Hepatocyte (in vitro differentiated cells): ENCODE results near the gene AK5. TPM values are rescaled to one million over a fixed set of nuclear protein-coding genes. Genes with fewer than 3 reads are reported as not detected.

ENCODE experiments used
- DNase-seq: peaks from one replicate; pipeline ENCODE4 v3.0.0-alpha.2; 2016; ENCODE audit warnings: low spot score
- H2AFZ ChIP-seq: fragments of 200-600 bp; sonication (generic); 2 replicates; pipeline ENCODE4 v1.6.0; 2016; ENCODE audit warnings: antibody characterized with exemption, mild to moderate bottlenecking
- H3K27ac ChIP-seq: fragments of 200-600 bp; sonication (generic); 2 replicates; pipeline ENCODE4 v1.5.1; 2016; ENCODE audit warnings: mild to moderate bottlenecking
- H3K27me3 ChIP-seq: fragments of 200-600 bp; sonication (generic); 2 replicates; pipeline ENCODE4 v1.6.1; 2016
- H3K36me3 ChIP-seq: fragments of 200-600 bp; sonication (generic); replicated peaks from 2 replicates; pipeline ENCODE4 v1.5.1; 2016; ENCODE audit warnings: low read depth; ENCODE audit not compliant: insufficient read depth
- H3K4me1 ChIP-seq: fragments of 200-600 bp; sonication (generic); 2 replicates; pipeline ENCODE4 v1.5.1; 2016; ENCODE audit warnings: mild to moderate bottlenecking, moderate library complexity; ENCODE audit not compliant: insufficient read depth
- H3K4me2 ChIP-seq: fragments of 200-600 bp; sonication (generic); 2 replicates; pipeline ENCODE4 v1.6.0; 2016
- H3K4me3 ChIP-seq: fragments of 200-600 bp; sonication (generic); 2 replicates; pipeline ENCODE4 v1.5.1; 2016; ENCODE audit warnings: mild to moderate bottlenecking
- H3K79me2 ChIP-seq: fragments of 200-600 bp; sonication (generic); 2 replicates; pipeline ENCODE4 v1.6.0; 2017; ENCODE audit warnings: mild to moderate bottlenecking
- H3K9me2 ChIP-seq: fragments of 200-600 bp; sonication (generic); replicated peaks from 2 replicates; pipeline ENCODE4 v1.6.0; 2017; ENCODE audit warnings: mild to moderate bottlenecking; ENCODE audit not compliant: insufficient read depth
- H3K9me3 ChIP-seq: fragments of 200-600 bp; sonication (generic); 2 replicates; pipeline ENCODE4 v1.5.1; 2016; ENCODE audit warnings: low read depth, mild to moderate bottlenecking
- H4K20me1 ChIP-seq: fragments of 200-600 bp; sonication (generic); 2 replicates; pipeline ENCODE4 v1.6.0; 2016; ENCODE audit warnings: mild to moderate bottlenecking; ENCODE audit not compliant: insufficient read depth, poor library complexity, severe bottlenecking
- EZH2 ChIP-seq: fragments of 200-600 bp; sonication (generic); IDR thresholded peaks from 2 replicates; pipeline ENCODE4 v1.6.1; 2016; ENCODE audit warnings: antibody characterized with exemption, mild to moderate bottlenecking, borderline replicate concordance
- EZH2phosphoT487 ChIP-seq: fragments of 200-600 bp; sonication (generic); IDR thresholded peaks from one replicate; pipeline ENCODE4 v1.6.1; 2018; ENCODE audit warnings: antibody characterized with exemption, mild to moderate bottlenecking, low read depth, moderate library complexity; ENCODE audit not compliant: unreplicated experiment, severe bottlenecking
- WGBS: methylation state at CpG from one replicate; pipeline ENCODE4 v1.1.6; 2016; ENCODE audit warnings: low lambda C conversion rate; ENCODE audit errors: missing lambda C conversion rate; 5-methylcytosine and 5-hydroxymethylcytosine counted together
- polyA plus RNA-seq: library from polyadenylated mRNA; unstranded; fragments of >200 nt; fragmentation: Nextera tagmentation; extraction: Ambion mirVana; gene quantifications from 2 replicates; pipeline ENCODE4 v1.2.1, GENCODE V29; 2016
- total RNA-seq: library from RNA; depleted of rRNA; stranded (reverse); fragments of >200 nt; gene quantifications from 2 replicates; pipeline ENCODE4 v1.2.3, GENCODE V29; 2014
- TF ChIP-seq, protein P1 (sequence below): fragments of 200-600 bp; sonication (generic); IDR thresholded peaks from 2 replicates; pipeline ENCODE4 v1.5.1; 2016; ENCODE audit warnings: antibody characterized with exemption, mild to moderate bottlenecking; ENCODE audit not compliant: poor library complexity

The AK5 gene
- total and polyA plus RNA-seq, 2 experiments from 2014 or later: 0.05 TPM; not detected in 1

DNA sequence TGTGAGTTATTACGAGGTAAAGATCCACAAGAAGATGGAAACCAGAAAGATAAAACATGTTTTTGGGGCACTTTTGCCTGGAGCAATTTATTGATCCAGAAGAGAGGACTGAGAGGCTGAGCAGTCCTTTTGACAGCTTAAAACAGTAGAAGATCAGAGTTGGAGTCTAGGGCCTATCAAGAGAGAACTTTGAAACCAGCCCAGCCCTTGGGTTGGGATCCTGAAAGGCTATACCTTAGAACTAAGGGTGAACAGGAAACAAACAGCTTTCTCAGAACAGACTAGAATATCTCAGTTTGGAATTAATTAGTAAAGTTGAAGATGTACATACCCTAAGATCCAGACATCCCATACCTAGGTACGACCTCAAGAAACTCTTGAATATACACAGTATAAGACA lies 311.1 kb downstream of the AK5 start:
- no peak for DNase-seq
- no peaks in the 10 kb centered on the region for H3K36me3 ChIP-seq
- no peaks in the 10 kb centered on the region for H3K9me3 ChIP-seq
- TF ChIP-seq, protein P1, sequence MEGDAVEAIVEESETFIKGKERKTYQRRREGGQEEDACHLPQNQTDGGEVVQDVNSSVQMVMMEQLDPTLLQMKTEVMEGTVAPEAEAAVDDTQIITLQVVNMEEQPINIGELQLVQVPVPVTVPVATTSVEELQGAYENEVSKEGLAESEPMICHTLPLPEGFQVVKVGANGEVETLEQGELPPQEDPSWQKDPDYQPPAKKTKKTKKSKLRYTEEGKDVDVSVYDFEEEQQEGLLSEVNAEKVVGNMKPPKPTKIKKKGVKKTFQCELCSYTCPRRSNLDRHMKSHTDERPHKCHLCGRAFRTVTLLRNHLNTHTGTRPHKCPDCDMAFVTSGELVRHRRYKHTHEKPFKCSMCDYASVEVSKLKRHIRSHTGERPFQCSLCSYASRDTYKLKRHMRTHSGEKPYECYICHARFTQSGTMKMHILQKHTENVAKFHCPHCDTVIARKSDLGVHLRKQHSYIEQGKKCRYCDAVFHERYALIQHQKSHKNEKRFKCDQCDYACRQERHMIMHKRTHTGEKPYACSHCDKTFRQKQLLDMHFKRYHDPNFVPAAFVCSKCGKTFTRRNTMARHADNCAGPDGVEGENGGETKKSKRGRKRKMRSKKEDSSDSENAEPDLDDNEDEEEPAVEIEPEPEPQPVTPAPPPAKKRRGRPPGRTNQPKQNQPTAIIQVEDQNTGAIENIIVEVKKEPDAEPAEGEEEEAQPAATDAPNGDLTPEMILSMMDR: no peak
- TF ChIP-seq EZH2phosphoT487 (no peak), EZH2 (no peak)
- H3K79me2 ChIP-seq: peaks cover 18% of the 10 kb centered on the region
- H4K20me1 ChIP-seq: no peaks in the 10 kb centered on the region
- H3K4me3 ChIP-seq: no peak overlapping the region
- no peak overlapping the region for H3K4me2 ChIP-seq
- no peaks in the 10 kb centered on the region for H3K27me3 ChIP-seq
- no peak overlapping the region for H3K27ac ChIP-seq
- H2AFZ ChIP-seq: no peak overlapping the region
- no peaks in the 10 kb centered on the region for H3K9me2 ChIP-seq
- H3K4me1 ChIP-seq: no peaks in the 10 kb centered on the region
- WGBS: 100% methylated on average over 2 of the region's 2 CpGs

DNA sequence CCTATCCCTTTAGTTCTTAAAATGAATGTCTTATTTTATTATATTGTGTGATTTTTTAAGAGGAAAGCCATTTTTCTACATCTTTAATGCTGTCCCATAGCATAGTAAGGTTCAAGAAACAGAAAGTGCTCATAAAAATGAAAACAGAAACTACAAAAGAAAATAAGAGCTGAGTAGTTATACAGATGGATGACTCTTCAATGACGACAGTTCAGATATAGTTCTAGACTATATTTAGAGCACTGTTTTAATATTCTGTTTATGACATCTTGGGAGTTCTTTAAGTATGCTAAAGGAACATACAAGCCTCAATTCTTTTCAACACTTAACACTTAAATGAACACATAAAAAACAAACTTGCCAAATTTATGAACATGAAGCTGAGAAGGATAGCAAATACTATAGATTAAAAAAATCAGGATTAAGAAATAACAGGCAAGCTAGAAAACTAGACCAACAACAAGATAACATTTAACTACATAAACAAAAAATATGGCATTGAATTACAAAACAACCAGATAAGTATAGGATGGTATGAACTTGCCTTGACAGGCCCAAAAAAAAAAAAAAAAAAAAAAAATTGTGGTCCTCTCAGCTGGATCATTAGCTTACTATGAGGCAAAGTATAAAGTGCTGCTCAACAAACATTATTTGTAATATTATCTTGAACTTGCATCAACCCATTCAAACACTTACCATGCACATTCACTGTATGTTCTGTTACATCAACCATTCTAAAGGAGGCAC lies 312.7 kb downstream of the AK5 start:
- no peak overlapping the region for H3K4me3 ChIP-seq
- H3K79me2 ChIP-seq: peaks cover 18% of the 10 kb centered on the region
- H3K27ac ChIP-seq: no peak overlapping the region
- H3K9me2 ChIP-seq: no peaks in the 10 kb centered on the region
- no peaks in the 10 kb centered on the region for H3K27me3 ChIP-seq
- H2AFZ ChIP-seq: no peak overlapping the region
- DNase-seq: no peak
- H4K20me1 ChIP-seq: no peaks in the 10 kb centered on the region
- H3K4me1 ChIP-seq: no peaks in the 10 kb centered on the region
- no peak overlapping the region for H3K4me2 ChIP-seq
- 95% methylated on average over 1 of the region's 1 CpG for WGBS
- TF ChIP-seq, protein P1: no peak
- TF ChIP-seq EZH2 (no peak), EZH2phosphoT487 (no peak)
- no peaks in the 10 kb centered on the region for H3K36me3 ChIP-seq
- no peaks in the 10 kb centered on the region for H3K9me3 ChIP-seq

DNA sequence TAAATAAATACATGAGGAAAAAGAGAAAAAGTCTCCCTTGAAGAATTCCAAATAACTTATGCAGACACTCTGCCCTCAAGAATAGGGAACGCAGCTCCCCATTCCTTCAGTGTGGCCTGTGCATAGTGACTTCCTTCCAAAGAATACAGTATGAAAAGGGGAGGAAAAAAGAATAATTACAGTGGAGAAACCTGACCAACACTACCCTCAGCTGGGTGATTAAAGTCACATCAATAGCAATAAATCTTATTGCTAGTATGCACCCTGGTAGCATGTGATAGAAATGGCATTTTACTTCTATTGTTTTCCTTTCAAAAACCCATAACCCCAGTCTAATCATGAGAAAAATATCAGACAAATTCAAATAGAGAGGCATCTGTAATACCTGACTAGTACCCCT lies 315.5 kb downstream of the AK5 start:
- no peak for DNase-seq
- no peak overlapping the region for H3K4me2 ChIP-seq
- 95% methylated on average over 1 of the region's 1 CpG for WGBS
- no peaks in the 10 kb centered on the region for H3K36me3 ChIP-seq
- H3K27ac ChIP-seq: no peak overlapping the region
- H2AFZ ChIP-seq: no peak overlapping the region
- peaks cover 12% of the 10 kb centered on the region for H3K79me2 ChIP-seq
- H3K9me3 ChIP-seq: no peaks in the 10 kb centered on the region
- no peaks in the 10 kb centered on the region for H3K27me3 ChIP-seq
- no peaks in the 10 kb centered on the region for H4K20me1 ChIP-seq
- no peaks in the 10 kb centered on the region for H3K4me1 ChIP-seq
- TF ChIP-seq EZH2 (no peak), EZH2phosphoT487 (no peak)
- TF ChIP-seq, protein P1: no peak
- no peaks in the 10 kb centered on the region for H3K9me2 ChIP-seq
- no peak overlapping the region for H3K4me3 ChIP-seq
